A549 treated with AZD2906 at 1 μM for 4 hours (cell line): ENCODE results near the gene APH1A. TPM values are rescaled to one million over a fixed set of nuclear protein-coding genes. Genes with fewer than 3 reads are reported as not detected.

ENCODE experiments used
- total RNA-seq: library from RNA; stranded (reverse); fragments of 200-300 nt; extraction: Qiagen RNA extraction; gene quantifications from 5 replicates; pipeline ENCODE4 v1.2.3, GENCODE V29; 2022

Gene APH1A
- total RNA-seq: 137 to 147 TPM (median 146 TPM) in 5 replicates

GRCh38 chr1:150268705-150269403 is at the start of gene APH1A:
Gene APH1A (minus strand): TSS chr1:150269016. CDS start chr1:150268810, 206 bp downstream.

GRCh38 chr1:150293433-150294253 is 24.8 kb upstream of the APH1A start, which contains the start of gene MRPS21:
Gene MRPS21 (plus strand): TSS chr1:150293861. CDS start chr1:150294367, 506 bp downstream.

GRCh38 chr1:150281758-150282557 is 13.1 kb upstream of the APH1A start, which contains the start of gene CIART:
Gene CIART (plus strand): TSS chr1:150282554. CDS start chr1:150283268, 714 bp downstream.

GRCh38 chr1:150257624-150258585 is 10.9 kb downstream of the APH1A start, which contains the start of gene CA14:
Gene CA14 (plus strand): TSS chr1:150257774. CDS start chr1:150258129, 355 bp downstream.

GRCh38 chr1:150235852-150236613 is 32.8 kb downstream of the APH1A start, which contains the start of gene ANP32E:
Gene ANP32E (minus strand): TSS chr1:150236112. CDS start chr1:150235786, 326 bp downstream.

Other genes starting within 250 kb of the APH1A start
- gene VPS45, start 201.2 kb downstream of the APH1A start, total RNA-seq: 14.4 to 15.7 TPM (median 14.6 TPM) in 5 replicates
- 5.0 to 7.0 TPM (median 6.7 TPM) in 5 replicates for gene PLEKHO1, start 119.1 kb downstream of the APH1A start, total RNA-seq
- 33.2 to 53.2 TPM (median 41.0 TPM) in 5 replicates for gene ANP32E, start 32.9 kb downstream of the APH1A start, total RNA-seq
- gene CA14, start 11.2 kb downstream of the APH1A start, total RNA-seq: not detected in 5 replicates
- 0.21 to 0.63 TPM (median 0.32 TPM) in 5 replicates for gene C1orf54, start 3.8 kb upstream of the APH1A start, total RNA-seq
- 1.8 to 3.5 TPM (median 2.5 TPM) in 5 replicates for gene CIART, start 13.5 kb upstream of the APH1A start, total RNA-seq
- 77.6 to 88.6 TPM (median 83.9 TPM) in 5 replicates for gene MRPS21, start 24.8 kb upstream of the APH1A start, total RNA-seq
- 47.0 to 53.5 TPM (median 51.6 TPM) in 5 replicates for gene PRPF3, start 52.5 kb upstream of the APH1A start, total RNA-seq
- gene RPRD2, start 95.1 kb upstream of the APH1A start, total RNA-seq: 12.9 to 13.6 TPM (median 13.3 TPM) in 5 replicates
- 21.6 to 23.6 TPM (median 22.4 TPM) in 5 replicates for gene TARS2, start 218.4 kb upstream of the APH1A start, total RNA-seq
- gene ECM1, start 239.1 kb upstream of the APH1A start, total RNA-seq: 1.4 to 1.9 TPM (median 1.4 TPM) in 5 replicates
- gene FALEC, start 246.7 kb upstream of the APH1A start, total RNA-seq: 0.13 to 0.35 TPM (median 0.26 TPM) in 4 of 5 replicates, not detected in the other